ENCODE measurements around the gene ENAM.
A peak's percentile ranks its signal among the peaks of the same experiment; 100 is the strongest.

The ENAM gene

GRCh38 chr4:70628444-70628843 lies at the start of gene ENAM:
TSS of gene ENAM (plus strand) at chr4:70628744. CDS start at chr4:70629501, 757 bp downstream.
- TF ChIP-seq EGR1 (IDR thresholded peaks at IDR 0.05) = no peak
- TF ChIP-seq USF1 (IDR thresholded peaks at IDR 0.05) = no peak
- no peak for TF ChIP-seq EP300 (IDR thresholded peaks at IDR 0.05; ENCODE audit: borderline replicate concordance)
- TF ChIP-seq CEBPB (IDR thresholded peaks at IDR 0.05) = no peak
- no peak for TF ChIP-seq YY1 (IDR thresholded peaks at IDR 0.05; ENCODE audit: low read depth)
- no peak for TF ChIP-seq NFIC (IDR thresholded peaks at IDR 0.05)
- no peak for TF ChIP-seq CREB1 (IDR thresholded peaks at IDR 0.05; ENCODE audit: low read depth)
- TF ChIP-seq TAF1 (IDR thresholded peaks at IDR 0.05; ENCODE audit: low read depth) = no peak
- no peak for TF ChIP-seq REST (IDR thresholded peaks at IDR 0.05; ENCODE audit: low read depth)
- TF ChIP-seq MAX (IDR thresholded peaks at IDR 0.05) = no peak
- no peak for TF ChIP-seq FOXM1 (IDR thresholded peaks at IDR 0.05; ENCODE audit: borderline replicate concordance, low read depth)
- no peak for TF ChIP-seq TEAD4 (IDR thresholded peaks at IDR 0.05)
- no peak for TF ChIP-seq TCF12 (IDR thresholded peaks at IDR 0.05; ENCODE audit: low read depth)
- TF ChIP-seq RAD21 (IDR thresholded peaks at IDR 0.05; ENCODE audit: low read depth) = no peak
- TF ChIP-seq ZBTB7A (IDR thresholded peaks at IDR 0.05; ENCODE audit: low read depth) = no peak

GRCh38 chr4:70581980-70582379 lies 46.6 kb upstream of the ENAM start:
- TF ChIP-seq ZBTB7A (IDR thresholded peaks at IDR 0.05; ENCODE audit: low read depth) (no peak), REST (IDR thresholded peaks at IDR 0.05; ENCODE audit: low read depth) (no peak), USF1 (IDR thresholded peaks at IDR 0.05) (no peak), NFIC (IDR thresholded peaks at IDR 0.05) (no peak), EP300 (IDR thresholded peaks at IDR 0.05; ENCODE audit: borderline replicate concordance) (no peak), CREB1 (IDR thresholded peaks at IDR 0.05; ENCODE audit: low read depth) (no peak), TAF1 (IDR thresholded peaks at IDR 0.05; ENCODE audit: low read depth) (no peak), MAX (IDR thresholded peaks at IDR 0.05) (no peak), EGR1 (IDR thresholded peaks at IDR 0.05) (no peak), FOXM1 (IDR thresholded peaks at IDR 0.05; ENCODE audit: borderline replicate concordance, low read depth) (no peak), TEAD4 (IDR thresholded peaks at IDR 0.05) (no peak), TCF12 (IDR thresholded peaks at IDR 0.05; ENCODE audit: low read depth) (no peak)

GRCh38 chr4:70583952-70584834 lies 44.4 kb upstream of the ENAM start:
- TF ChIP-seq CREB1 (IDR thresholded peaks at IDR 0.05; ENCODE audit: low read depth) = no peak; the same call in 1 of the 2 replicates
- no peak for TF ChIP-seq EGR1 (IDR thresholded peaks at IDR 0.05)
- TF ChIP-seq YY1 (IDR thresholded peaks at IDR 0.05; ENCODE audit: low read depth) = no peak
- TF ChIP-seq CEBPB (IDR thresholded peaks at IDR 0.05) = peak; percentile 55
- TF ChIP-seq TCF12 (IDR thresholded peaks at IDR 0.05; ENCODE audit: low read depth) = peak; percentile 83
- no peak for TF ChIP-seq RAD21 (IDR thresholded peaks at IDR 0.05; ENCODE audit: low read depth)
- TF ChIP-seq MAX (IDR thresholded peaks at IDR 0.05) = peak; percentile 66; the same call in 1 of the 2 replicates
- no peak for TF ChIP-seq TAF1 (IDR thresholded peaks at IDR 0.05; ENCODE audit: low read depth)
- TF ChIP-seq NFIC (IDR thresholded peaks at IDR 0.05) = peak; percentile 98
- no peak for TF ChIP-seq ZBTB7A (IDR thresholded peaks at IDR 0.05; ENCODE audit: low read depth)
- TF ChIP-seq REST (IDR thresholded peaks at IDR 0.05; ENCODE audit: low read depth) = no peak
- TF ChIP-seq EP300 (IDR thresholded peaks at IDR 0.05; ENCODE audit: borderline replicate concordance) = peak; percentile 48; the same call in 1 of the 2 replicates
- no peak for TF ChIP-seq USF1 (IDR thresholded peaks at IDR 0.05)
- no peak for TF ChIP-seq FOXM1 (IDR thresholded peaks at IDR 0.05; ENCODE audit: borderline replicate concordance, low read depth)
- TF ChIP-seq TEAD4 (IDR thresholded peaks at IDR 0.05) = peak; percentile 64
